B cell (primary cell): ENCODE measurements around the gene ARIH2. TPM values are rescaled to one million over a fixed set of nuclear protein-coding genes. Genes with fewer than 3 reads are reported as not detected.

ENCODE experiments used
- ATAC-seq: fragments of 200-7000 bp; cut with Tn5 transposase; one replicate; pipeline ENCODE4 v1.10.0; 2021; ENCODE audit warnings: low read depth, mild to moderate bottlenecking, moderate number of reproducible peaks, moderate library complexity
- CTCF ChIA-PET: fragments of 350-600 bp; sonication (Branson Sonifier 250); formaldehyde crosslinking; loops from one replicate; lab custom pipeline; 2021; ENCODE audit warnings: antibody characterized with exemption, inconsistent platforms; lab: Charles Lee
- POLR2A ChIA-PET: fragments of 350-600 bp; sonication (Branson Sonifier 250); formaldehyde crosslinking; loops from one replicate; lab custom pipeline; 2021; ENCODE audit warnings: antibody characterized with exemption; lab: Charles Lee
- DNase-seq: peaks from one replicate; pipeline ENCODE4 v3.0.0; 2013
- H2AFZ ChIP-seq: 2 replicates; pipeline ENCODE4 v1.6.1; 2012; ENCODE audit warnings: mild to moderate bottlenecking, low read depth, low read length; ENCODE audit not compliant: insufficient read depth, poor library complexity, severe bottlenecking
- H3K27ac ChIP-seq, 2 donors: 1 replicate in 1 of 2; 2 replicates in 1 of 2; pipeline ENCODE4 v1.5.1; 2012 to 2013; ENCODE audit warnings: low read length in 2 of 2, mild to moderate bottlenecking in 2 of 2, moderate library complexity in 1 of 2
- H3K27me3 ChIP-seq, 4 experiments: fragments of 200-600 bp in 1 of 4; sonication (generic) in 1 of 4; replicated peaks in 1 of 4; 1 replicate in 2 of 4; 2 replicates in 2 of 4; pipeline versions ENCODE4 v1.6.1 to v1.7.0; 2013 to 2016; ENCODE audit warnings: low read length in 3 of 4, mild to moderate bottlenecking in 2 of 4, mixed read lengths in 1 of 4, moderate library complexity in 1 of 4; ENCODE audit not compliant: insufficient read depth in 4 of 4, control insufficient read depth in 3 of 4; ENCODE audit errors: control extremely low read depth in 1 of 4
- H3K36me3 ChIP-seq, 2 experiments: replicated peaks in 1 of 2; 1 replicate in 1 of 2; 2 replicates in 1 of 2; pipeline versions ENCODE4 v1.6.1 to v1.7.1; 2013; ENCODE audit warnings: low read length in 1 of 2; ENCODE audit not compliant: insufficient read depth in 2 of 2, control insufficient read depth in 1 of 2; ENCODE audit errors: control extremely low read depth in 1 of 2, extremely low read depth in 1 of 2
- H3K4me1 ChIP-seq, 2 donors: fragments of 200-600 bp in 1 of 2; sonication (generic) in 1 of 2; 1 replicate in 1 of 2; 2 replicates in 1 of 2; pipeline versions ENCODE4 v1.5.1 to v1.6.1; 2013 to 2017; ENCODE audit warnings: low read length in 2 of 2; ENCODE audit not compliant: control insufficient read depth in 2 of 2, insufficient read depth in 2 of 2
- H3K4me2 ChIP-seq: replicated peaks from 2 replicates; pipeline ENCODE3; 2012; ENCODE audit warnings: mild to moderate bottlenecking, low read depth, low read length; ENCODE audit not compliant: poor library complexity, severe bottlenecking
- H3K4me3 ChIP-seq, 5 experiments: fragments of 200-600 bp in 1 of 5; sonication (generic) in 1 of 5; 1 replicate in 3 of 5; 2 replicates in 2 of 5; pipeline versions ENCODE4 v1.5.1 to v1.7.0; 2011 to 2016; ENCODE audit warnings: low read length in 4 of 5, mild to moderate bottlenecking in 4 of 5, low read depth in 2 of 5, control low read depth in 1 of 5, moderate library complexity in 1 of 5; ENCODE audit not compliant: insufficient read depth in 1 of 5; ENCODE audit errors: control extremely low read depth in 1 of 5, extremely low read depth in 1 of 5
- H3K79me2 ChIP-seq: fragments of 200-600 bp; sonication (generic); one replicate; pipeline ENCODE4 v1.6.0; 2016; ENCODE audit warnings: low read length; ENCODE audit not compliant: control insufficient read depth, insufficient read depth
- H3K9ac ChIP-seq: fragments of 200-600 bp; sonication (generic); 2 replicates; pipeline ENCODE4 v1.6.1; 2017; ENCODE audit warnings: mild to moderate bottlenecking, low read length, moderate library complexity
- H3K9me3 ChIP-seq, 3 donors: one replicate each; pipeline versions ENCODE4 v1.6.1 to v1.7.1; 2013; ENCODE audit warnings: low read length in 2 of 3; ENCODE audit not compliant: control insufficient read depth in 2 of 3, insufficient read depth in 1 of 3; ENCODE audit errors: control extremely low read depth in 1 of 3
- H4K20me1 ChIP-seq: 2 replicates; pipeline ENCODE4 v1.6.0; 2012; ENCODE audit warnings: mild to moderate bottlenecking, low read length; ENCODE audit not compliant: insufficient read depth, control insufficient read depth, poor library complexity, severe bottlenecking
- H3K27ac Mint-ChIP-seq: one replicate; pipeline ENCODE4 v1.8.0; 2021; ENCODE audit warnings: mixed read lengths
- H3K27me3 Mint-ChIP-seq: one replicate; pipeline ENCODE4 v1.8.0; 2021; ENCODE audit warnings: mixed read lengths
- H3K4me1 Mint-ChIP-seq: one replicate; pipeline ENCODE4 v1.8.0; 2021; ENCODE audit warnings: mixed read lengths
- H3K4me3 Mint-ChIP-seq: one replicate; pipeline ENCODE4 v1.8.0; 2021; ENCODE audit warnings: mixed read lengths
- H3K9me3 Mint-ChIP-seq: one replicate; pipeline ENCODE4 v1.8.0; 2022; ENCODE audit warnings: mixed read lengths; ENCODE audit not compliant: insufficient read depth
- EZH2 ChIP-seq: IDR thresholded peaks from 2 replicates; pipeline ENCODE4 v1.6.1; 2012; ENCODE audit warnings: borderline replicate concordance, low read depth, mild to moderate bottlenecking, moderate library complexity, low read length; ENCODE audit not compliant: insufficient read depth, poor library complexity, severe bottlenecking
- WGBS: methylation state at CpG from one replicate; pipeline ENCODE4 v1.1.5; 2013; ENCODE audit warnings: missing lambda C conversion rate; ENCODE audit not compliant: insufficient coverage; 5-methylcytosine and 5-hydroxymethylcytosine counted together
- intact Hi-C: fragments of 100-400 bp; cut with micrococcal nuclease; formaldehyde crosslinking; loops from one replicate; pipeline ENCODE4 v1.10.0; 2022
- polyA plus RNA-seq: library from polyadenylated mRNA; depleted of rRNA; stranded (reverse); fragments of >200 nt; gene quantifications from 2 replicates; pipeline ENCODE4 v1.2.3, GENCODE V29; 2012
- total RNA-seq, 2 donors: library from RNA; stranded (reverse); fragments of 120-200 nt in 1 of 2; gene quantifications; 1 replicate in 1 of 2; 2 replicates in 1 of 2; pipeline versions ENCODE4 v1.2.3 to v1.2.4, GENCODE V29; 2013 to 2022
- TF ChIP-seq, protein P1 (sequence below): fragments of 200-600 bp; IDR thresholded peaks from one replicate; pipeline ENCODE4 v1.8.0; 2022; ENCODE audit warnings: antibody characterized with exemption, mild to moderate bottlenecking

ARIH2 gene
- total and polyA plus RNA-seq, 2 donors (not counting 1 experiment from before 2014, with no cell fraction given): 114 to 148 TPM

DNA sequence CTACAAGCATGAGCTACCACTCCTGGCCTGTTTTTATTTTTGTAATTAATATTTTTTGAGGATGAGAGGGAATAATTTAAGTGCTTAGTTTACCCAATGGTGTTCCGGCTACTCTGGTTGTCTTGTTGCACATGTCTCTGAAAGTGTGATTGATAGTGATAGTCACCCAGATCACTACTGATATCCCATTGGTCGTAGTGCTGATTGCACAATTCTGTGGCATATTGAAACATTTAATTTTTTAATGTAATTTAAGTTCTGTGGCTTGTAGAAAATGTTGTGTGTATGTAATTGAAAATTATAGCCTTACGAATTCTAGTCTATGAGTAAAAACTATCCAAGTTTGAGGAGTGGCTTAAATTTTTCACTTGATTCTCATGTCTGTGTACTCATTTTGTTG lies 11.9 kb downstream of the ARIH2 start:
- CTCF ChIA-PET: no interaction called here
- peaks cover 100% of the 10 kb centered on the region for H3K79me2 ChIP-seq
- no peak overlapping the region for H3K9ac ChIP-seq
- H3K27me3 ChIP-seq: no peaks in the 10 kb centered on the region
- H3K36me3 ChIP-seq: peaks cover 11 to 65% of the 10 kb centered on the region in 2 experiments
- Mint-ChIP-seq H3K4me1 (peaks cover 50% of the 10 kb centered on the region), H3K27me3 (no peaks in the 10 kb centered on the region), H3K27ac (no peak overlapping the region), H3K9me3 (no peaks in the 10 kb centered on the region), H3K4me3 (no peak overlapping the region)
- H3K27ac ChIP-seq: no peak overlapping the region
- no peak for DNase-seq
- H3K4me3 ChIP-seq: no peak overlapping the region
- POLR2A ChIA-PET: interaction anchor here (0.7 kb wide), 1 partner anchor 1175 kb away, joined by 6 read pairs; no protein-coding TSS in a partner anchor
- TF ChIP-seq, protein P1, sequence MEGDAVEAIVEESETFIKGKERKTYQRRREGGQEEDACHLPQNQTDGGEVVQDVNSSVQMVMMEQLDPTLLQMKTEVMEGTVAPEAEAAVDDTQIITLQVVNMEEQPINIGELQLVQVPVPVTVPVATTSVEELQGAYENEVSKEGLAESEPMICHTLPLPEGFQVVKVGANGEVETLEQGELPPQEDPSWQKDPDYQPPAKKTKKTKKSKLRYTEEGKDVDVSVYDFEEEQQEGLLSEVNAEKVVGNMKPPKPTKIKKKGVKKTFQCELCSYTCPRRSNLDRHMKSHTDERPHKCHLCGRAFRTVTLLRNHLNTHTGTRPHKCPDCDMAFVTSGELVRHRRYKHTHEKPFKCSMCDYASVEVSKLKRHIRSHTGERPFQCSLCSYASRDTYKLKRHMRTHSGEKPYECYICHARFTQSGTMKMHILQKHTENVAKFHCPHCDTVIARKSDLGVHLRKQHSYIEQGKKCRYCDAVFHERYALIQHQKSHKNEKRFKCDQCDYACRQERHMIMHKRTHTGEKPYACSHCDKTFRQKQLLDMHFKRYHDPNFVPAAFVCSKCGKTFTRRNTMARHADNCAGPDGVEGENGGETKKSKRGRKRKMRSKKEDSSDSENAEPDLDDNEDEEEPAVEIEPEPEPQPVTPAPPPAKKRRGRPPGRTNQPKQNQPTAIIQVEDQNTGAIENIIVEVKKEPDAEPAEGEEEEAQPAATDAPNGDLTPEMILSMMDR: no peak
- no peak for TF ChIP-seq EZH2
- no peak overlapping the region for H3K4me2 ChIP-seq
- peaks cover 5 to 11% of the 10 kb centered on the region in 2 donors for H3K4me1 ChIP-seq
- intact Hi-C loops: no loop called here
- no peak for ATAC-seq
- no peaks in the 10 kb centered on the region for H3K9me3 ChIP-seq
- 100% methylated on average over 2 of the region's 3 CpGs for WGBS
- no peak overlapping the region for H2AFZ ChIP-seq
- peaks cover 98% of the 10 kb centered on the region for H4K20me1 ChIP-seq

DNA sequence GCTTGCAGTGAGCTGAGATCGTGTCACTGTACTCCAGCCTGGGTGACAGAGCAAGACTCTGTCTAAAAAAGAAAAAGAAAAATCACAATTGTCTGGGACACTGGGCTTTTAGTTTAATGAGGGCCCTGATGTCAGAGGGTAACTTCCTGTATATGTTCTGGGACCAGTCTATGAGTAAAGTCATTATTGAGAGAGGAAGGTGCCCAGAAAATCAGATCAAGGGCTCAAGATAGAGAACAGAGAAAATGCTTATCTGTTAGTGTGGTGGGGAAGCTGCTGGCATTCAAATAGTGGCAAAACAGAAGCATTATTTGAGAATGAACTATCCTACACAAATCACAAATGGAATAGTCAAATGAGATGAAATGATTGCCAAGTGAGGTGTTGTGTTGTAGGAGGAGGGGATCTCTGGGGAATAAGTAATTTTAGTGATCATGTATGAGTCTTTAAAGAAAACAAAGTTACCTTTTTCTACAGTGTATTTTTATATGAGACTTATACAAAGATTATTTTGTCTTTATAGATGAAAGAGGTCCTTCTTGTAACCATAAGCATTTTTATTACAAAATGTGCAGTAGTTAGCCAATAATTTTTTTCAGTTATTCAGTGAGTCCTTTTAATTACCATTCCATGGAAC lies 13.4 kb downstream of the ARIH2 start:
- ChIA-PET POLR2A (interaction anchor here (0.7 kb wide), 1 partner anchor 133 kb away, joined by 3 read pairs; no protein-coding TSS in a partner anchor), CTCF (no interaction called here)
- Histone ChIP-seq H4K20me1 (peaks cover 93% of the 10 kb centered on the region), H3K4me2 (no peak overlapping the region), H3K79me2 (peaks cover 91% of the 10 kb centered on the region), H3K27me3 (no peaks in the 10 kb centered on the region), H3K36me3 (peaks cover 11 to 56% of the 10 kb centered on the region in 2 experiments), H3K4me3 (no peak overlapping the region), H3K4me1 (peaks cover 5 to 11% of the 10 kb centered on the region in 2 donors), H3K27ac (no peak overlapping the region), H3K9me3 (no peaks in the 10 kb centered on the region), H2AFZ (no peak overlapping the region), H3K9ac (no peak overlapping the region)
- Mint-ChIP-seq H3K4me3 (no peak overlapping the region), H3K27ac (no peak overlapping the region), H3K9me3 (no peaks in the 10 kb centered on the region), H3K27me3 (no peaks in the 10 kb centered on the region), H3K4me1 (peaks cover 42% of the 10 kb centered on the region)
- 60% methylated on average over 1 of the region's 1 CpG for WGBS
- ATAC-seq (no peak), DNase-seq (no peak)
- intact Hi-C loops: no loop called here
- TF ChIP-seq EZH2: no peak
- TF ChIP-seq, protein P1: no peak
